ENCODE measurements around the gene AEBP1.

The AEBP1 gene

DNA sequence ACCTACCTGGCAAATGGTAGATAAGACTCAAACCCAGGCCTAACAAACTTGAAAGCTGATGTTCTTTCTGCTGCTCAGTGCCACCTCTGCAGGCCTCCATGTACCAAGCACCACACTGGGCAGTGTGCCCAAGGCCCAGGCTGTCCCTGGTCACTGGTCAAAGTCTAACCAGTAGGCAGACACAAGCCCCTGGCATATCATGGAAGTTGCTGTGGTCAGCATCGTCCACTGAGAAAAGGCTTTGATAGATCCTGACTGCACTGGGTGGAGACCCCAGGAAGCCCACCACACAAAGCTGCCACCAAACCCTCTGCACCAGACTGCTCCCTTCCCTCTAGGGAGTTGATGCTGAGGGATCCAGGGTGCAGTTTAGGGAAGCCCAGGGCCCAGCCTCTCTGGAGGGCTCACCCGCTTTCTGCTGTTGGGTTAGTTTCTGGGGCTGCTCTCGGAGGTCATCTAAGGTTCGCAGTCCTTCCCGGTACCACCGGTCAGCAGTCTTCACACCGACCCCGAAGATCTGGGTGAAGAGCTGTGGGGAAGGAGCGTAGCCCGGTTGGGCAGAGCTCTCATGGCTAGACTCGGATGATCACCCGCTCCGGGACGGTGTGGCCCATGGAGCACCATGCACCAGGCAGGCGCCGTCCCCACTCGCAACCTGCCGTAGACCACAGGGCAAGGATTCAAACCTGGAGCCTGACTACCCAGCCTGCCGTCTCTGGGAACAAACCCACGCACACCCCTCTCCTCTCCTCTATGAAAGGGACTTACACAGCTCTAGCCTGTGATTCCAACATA, 27.8 kb upstream of the AEBP1 start:
- Histone ChIP-seq H2AFZ (no peak overlapping the region), H3K9ac (no peak overlapping the region), H3K36me3 (ENCODE audit: control insufficient read depth, insufficient read depth, low read length) (no peaks in the 10 kb centered on the region), H3K27me3 (ENCODE audit: control insufficient read depth, insufficient read depth, low read length) (no peaks in the 10 kb centered on the region), H3K9me3 (ENCODE audit: control insufficient read depth, low read length) (no peaks in the 10 kb centered on the region), H3K4me1 (no peaks in the 10 kb centered on the region), H3K4me2 (ENCODE audit: low read length) (no peak overlapping the region), H3K4me3 (ENCODE audit: low read depth, low read length) (no peak overlapping the region), H3K27ac (no peak overlapping the region), H3K79me2 (no peaks in the 10 kb centered on the region)
- TF ChIP-seq, protein P1, sequence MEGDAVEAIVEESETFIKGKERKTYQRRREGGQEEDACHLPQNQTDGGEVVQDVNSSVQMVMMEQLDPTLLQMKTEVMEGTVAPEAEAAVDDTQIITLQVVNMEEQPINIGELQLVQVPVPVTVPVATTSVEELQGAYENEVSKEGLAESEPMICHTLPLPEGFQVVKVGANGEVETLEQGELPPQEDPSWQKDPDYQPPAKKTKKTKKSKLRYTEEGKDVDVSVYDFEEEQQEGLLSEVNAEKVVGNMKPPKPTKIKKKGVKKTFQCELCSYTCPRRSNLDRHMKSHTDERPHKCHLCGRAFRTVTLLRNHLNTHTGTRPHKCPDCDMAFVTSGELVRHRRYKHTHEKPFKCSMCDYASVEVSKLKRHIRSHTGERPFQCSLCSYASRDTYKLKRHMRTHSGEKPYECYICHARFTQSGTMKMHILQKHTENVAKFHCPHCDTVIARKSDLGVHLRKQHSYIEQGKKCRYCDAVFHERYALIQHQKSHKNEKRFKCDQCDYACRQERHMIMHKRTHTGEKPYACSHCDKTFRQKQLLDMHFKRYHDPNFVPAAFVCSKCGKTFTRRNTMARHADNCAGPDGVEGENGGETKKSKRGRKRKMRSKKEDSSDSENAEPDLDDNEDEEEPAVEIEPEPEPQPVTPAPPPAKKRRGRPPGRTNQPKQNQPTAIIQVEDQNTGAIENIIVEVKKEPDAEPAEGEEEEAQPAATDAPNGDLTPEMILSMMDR (IDR thresholded peaks at IDR 0.05): no peak

DNA sequence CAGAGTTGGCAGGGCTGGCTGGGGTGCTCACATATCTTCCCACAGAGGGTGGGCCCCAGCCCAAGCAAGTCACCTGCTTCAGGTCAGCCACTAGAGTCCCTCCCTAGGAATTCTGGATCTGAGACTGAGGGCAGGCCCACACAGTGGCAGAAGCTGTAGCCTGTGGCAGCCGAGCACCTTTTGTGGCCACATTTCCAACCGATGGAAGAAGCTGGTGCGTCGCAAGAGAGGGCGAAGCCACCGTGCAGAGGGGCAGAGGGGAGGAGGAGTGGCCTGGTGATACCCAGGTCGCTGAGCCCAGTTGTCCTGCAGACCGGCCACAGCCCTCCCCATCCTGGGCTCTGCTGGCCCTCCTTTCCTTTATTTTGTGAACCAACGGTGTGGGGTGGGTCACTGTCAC, 27.1 kb upstream of the AEBP1 start:
- TF ChIP-seq, protein P1 (IDR thresholded peaks at IDR 0.05): no peak
- Histone ChIP-seq H3K9me3 (ENCODE audit: control insufficient read depth, low read length) (no peaks in the 10 kb centered on the region), H3K27ac (no peak overlapping the region), H3K36me3 (ENCODE audit: control insufficient read depth, insufficient read depth, low read length) (no peaks in the 10 kb centered on the region), H3K4me3 (ENCODE audit: low read depth, low read length) (no peak overlapping the region), H3K9ac (no peak overlapping the region), H2AFZ (no peak overlapping the region), H3K79me2 (no peaks in the 10 kb centered on the region), H3K27me3 (ENCODE audit: control insufficient read depth, insufficient read depth, low read length) (no peaks in the 10 kb centered on the region), H3K4me2 (ENCODE audit: low read length) (no peak overlapping the region), H3K4me1 (no peaks in the 10 kb centered on the region)

DNA sequence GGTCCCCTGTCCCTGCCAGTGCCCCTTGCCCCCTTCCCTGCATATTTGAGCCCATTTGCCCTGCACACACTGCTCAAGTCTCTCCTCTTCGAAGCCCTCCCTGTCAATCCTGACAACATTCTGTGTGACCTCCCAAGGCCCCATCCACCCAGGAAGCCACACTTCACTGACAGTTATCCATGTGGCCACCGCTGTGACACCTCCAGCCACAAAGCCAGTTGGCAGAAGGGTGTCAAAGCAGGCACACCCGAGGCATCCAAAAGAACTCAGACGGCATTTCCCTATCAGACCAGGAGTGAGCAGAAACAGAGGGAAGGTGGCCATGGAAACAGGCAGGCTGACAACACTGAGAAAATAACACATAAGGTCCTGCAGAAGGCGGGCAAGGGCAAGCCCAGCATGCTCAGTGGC, 26.5 kb upstream of the AEBP1 start:
- Histone ChIP-seq H3K27ac (no peak overlapping the region), H3K4me1 (no peaks in the 10 kb centered on the region), H3K27me3 (ENCODE audit: control insufficient read depth, insufficient read depth, low read length) (no peaks in the 10 kb centered on the region), H3K36me3 (ENCODE audit: control insufficient read depth, insufficient read depth, low read length) (no peaks in the 10 kb centered on the region), H3K4me2 (ENCODE audit: low read length) (no peak overlapping the region), H3K4me3 (ENCODE audit: low read depth, low read length) (no peak overlapping the region), H3K9ac (no peak overlapping the region), H3K9me3 (ENCODE audit: control insufficient read depth, low read length) (no peaks in the 10 kb centered on the region), H2AFZ (no peak overlapping the region), H3K79me2 (no peaks in the 10 kb centered on the region)
- TF ChIP-seq, protein P1 (IDR thresholded peaks at IDR 0.05): no peak

DNA sequence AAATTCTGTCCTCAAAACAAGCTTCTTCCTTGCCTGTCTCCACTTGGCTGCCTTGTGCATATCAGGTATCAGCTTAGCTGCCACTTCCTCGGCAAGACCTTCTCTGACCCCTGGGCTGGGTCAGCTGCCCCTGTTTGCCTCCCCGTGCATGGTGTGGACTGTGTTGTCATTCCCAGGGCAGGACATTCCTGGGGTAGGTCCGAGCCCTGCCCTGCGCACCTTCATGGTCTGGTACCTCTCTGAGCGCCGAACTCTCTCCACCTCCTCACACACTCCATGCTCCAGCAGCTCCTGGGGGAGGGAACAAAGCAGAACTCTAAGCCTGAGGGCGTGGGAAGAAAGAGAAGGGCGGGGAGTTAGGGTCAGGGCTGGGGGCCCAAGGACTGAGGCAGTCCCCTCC, 25.6 kb upstream of the AEBP1 start:
- H3K27ac ChIP-seq: no peak overlapping the region
- no peaks in the 10 kb centered on the region for H3K27me3 ChIP-seq (ENCODE audit: control insufficient read depth, insufficient read depth, low read length)
- H3K79me2 ChIP-seq: no peaks in the 10 kb centered on the region
- H3K9ac ChIP-seq: no peak overlapping the region
- H3K4me1 ChIP-seq: no peaks in the 10 kb centered on the region
- H3K36me3 ChIP-seq (ENCODE audit: control insufficient read depth, insufficient read depth, low read length): no peaks in the 10 kb centered on the region
- no peak overlapping the region for H2AFZ ChIP-seq
- no peaks in the 10 kb centered on the region for H3K9me3 ChIP-seq (ENCODE audit: control insufficient read depth, low read length)
- TF ChIP-seq, protein P1 (IDR thresholded peaks at IDR 0.05): no peak
- peak overlapping the region; percentile 9 for H3K4me3 ChIP-seq (ENCODE audit: low read depth, low read length)
- H3K4me2 ChIP-seq (ENCODE audit: low read length): peak overlapping the region; percentile 28

Measured in parathyroid adenoma (tissue), 2 donors.